H1 (cell line): Measurements from ENCODE around the gene WSCD1.

Experiments
- EP300 ChIP-seq, 2 experiments: IDR thresholded peaks; 1 replicate in 1 of 2; 2 replicates in 1 of 2; pipeline ENCODE4 v1.6.1; 2011 to 2012; ENCODE audit warnings: low read depth in 2 of 2, low read length in 2 of 2, mild to moderate bottlenecking in 2 of 2, borderline replicate concordance in 1 of 2, inconsistent platforms in 1 of 2, moderate library complexity in 1 of 2
- POLR2A ChIP-seq, 2 experiments: IDR thresholded peaks; 1 replicate in 1 of 2; 2 replicates in 1 of 2; pipeline ENCODE4 v1.6.1; 2011; ENCODE audit warnings: low read depth in 2 of 2, low read length in 2 of 2, mild to moderate bottlenecking in 2 of 2; ENCODE audit errors: control extremely low read depth in 1 of 2
- RNF2 ChIP-seq: fragments of 200-900, 300-1000 bp; sonication (generic); IDR thresholded peaks from 2 replicates; pipeline ENCODE4 v1.7.1; 2016; ENCODE audit warnings: borderline replicate concordance, low read depth, mild to moderate bottlenecking, antibody characterized with exemption, low read length; ENCODE audit not compliant: poor library complexity, severe bottlenecking; ENCODE audit errors: missing control alignments
- TEAD4 ChIP-seq: IDR thresholded peaks from 2 replicates; pipeline ENCODE4 v1.6.1; 2012; ENCODE audit warnings: low read depth, low read length, inconsistent platforms, mixed read lengths
- TF ChIP-seq, protein P1 (sequence below), 3 experiments: IDR thresholded peaks; 1 replicate in 2 of 3; 2 replicates in 1 of 3; pipeline versions ENCODE4 v1.5.1 to v1.6.1; 2011; ENCODE audit warnings: low read length in 3 of 3, mild to moderate bottlenecking in 3 of 3, inconsistent platforms in 2 of 3, low read depth in 1 of 3, moderate library complexity in 1 of 3; ENCODE audit not compliant: insufficient read depth in 1 of 3; ENCODE audit errors: control extremely low read depth in 1 of 3

GRCh38 chr17:6070913-6071511, 833 bp downstream of the WSCD1 start:
- TF ChIP-seq, protein P1, sequence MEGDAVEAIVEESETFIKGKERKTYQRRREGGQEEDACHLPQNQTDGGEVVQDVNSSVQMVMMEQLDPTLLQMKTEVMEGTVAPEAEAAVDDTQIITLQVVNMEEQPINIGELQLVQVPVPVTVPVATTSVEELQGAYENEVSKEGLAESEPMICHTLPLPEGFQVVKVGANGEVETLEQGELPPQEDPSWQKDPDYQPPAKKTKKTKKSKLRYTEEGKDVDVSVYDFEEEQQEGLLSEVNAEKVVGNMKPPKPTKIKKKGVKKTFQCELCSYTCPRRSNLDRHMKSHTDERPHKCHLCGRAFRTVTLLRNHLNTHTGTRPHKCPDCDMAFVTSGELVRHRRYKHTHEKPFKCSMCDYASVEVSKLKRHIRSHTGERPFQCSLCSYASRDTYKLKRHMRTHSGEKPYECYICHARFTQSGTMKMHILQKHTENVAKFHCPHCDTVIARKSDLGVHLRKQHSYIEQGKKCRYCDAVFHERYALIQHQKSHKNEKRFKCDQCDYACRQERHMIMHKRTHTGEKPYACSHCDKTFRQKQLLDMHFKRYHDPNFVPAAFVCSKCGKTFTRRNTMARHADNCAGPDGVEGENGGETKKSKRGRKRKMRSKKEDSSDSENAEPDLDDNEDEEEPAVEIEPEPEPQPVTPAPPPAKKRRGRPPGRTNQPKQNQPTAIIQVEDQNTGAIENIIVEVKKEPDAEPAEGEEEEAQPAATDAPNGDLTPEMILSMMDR (IDR thresholded peaks at IDR 0.05; ENCODE audit: control extremely low read depth in 1 of 3, insufficient read depth in 1 of 3, low read depth in 1 of 3, low read length in 3 of 3) = no peak
- TF ChIP-seq RNF2 = no peak
- no peak for TF ChIP-seq POLR2A (IDR thresholded peaks at IDR 0.05; ENCODE audit: control extremely low read depth in 1 of 2, low read depth in 2 of 2, low read length in 2 of 2)
- TF ChIP-seq EP300 (IDR thresholded peaks at IDR 0.05; ENCODE audit: borderline replicate concordance in 1 of 2, low read depth in 2 of 2, low read length in 2 of 2) = no peak
- TF ChIP-seq TEAD4 = no peak
